GM12875 (cell line): ENCODE measurements around the gene METTL22.
"Not testable (repeated sequence)": the region's sequence is repeated elsewhere in the genome, so short reads cannot be mapped to it uniquely, and the experiment has no call there.

Experiments used
- H3K4me3 ChIP-seq: one replicate; pipeline ENCODE4 v1.5.1; 2011; ENCODE audit warnings: low read depth, low read length, control low read depth
- TF ChIP-seq, protein P1 (sequence below): IDR thresholded peaks from 2 replicates; pipeline ENCODE4 v1.5.1; 2011; ENCODE audit warnings: low read depth, mild to moderate bottlenecking, control low read depth, inconsistent platforms, low read length, moderate library complexity, borderline replicate concordance; ENCODE audit not compliant: insufficient read depth

Gene METTL22

DNA sequence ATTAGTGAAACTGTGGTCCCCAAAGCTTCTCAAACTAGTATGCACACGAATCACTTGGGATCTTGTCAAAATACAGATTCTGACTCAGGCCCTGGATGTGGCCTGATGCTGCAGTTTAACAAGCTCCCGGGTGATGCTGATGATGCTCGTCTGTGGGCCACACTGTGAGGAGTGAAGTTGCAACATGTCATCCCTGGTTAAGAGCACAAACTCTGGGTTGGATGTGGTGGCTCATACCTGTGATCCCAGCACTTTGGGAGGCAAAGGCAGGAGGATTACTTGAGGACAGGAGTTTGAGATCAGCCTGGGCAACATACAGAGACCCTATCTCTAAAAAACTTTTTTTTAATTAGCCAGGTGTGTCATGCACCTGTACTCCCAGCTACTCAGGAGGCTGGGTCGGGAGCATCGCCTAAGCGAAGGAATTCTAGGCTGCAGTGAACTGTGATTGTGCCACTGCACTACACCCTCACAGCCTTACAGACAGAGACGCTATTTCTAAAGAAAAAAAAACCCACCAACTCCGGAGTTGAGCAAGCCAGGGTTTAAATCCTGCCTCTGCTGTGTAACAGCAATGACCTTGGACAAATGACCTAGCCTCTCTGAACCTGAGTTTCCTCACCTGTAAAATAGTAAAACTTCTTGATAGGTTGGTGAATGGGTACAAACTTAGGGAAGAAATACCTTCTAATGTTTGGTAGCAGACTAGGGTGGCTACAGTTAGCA is 28.5 kb downstream of the METTL22 start:
- TF ChIP-seq, protein P1, sequence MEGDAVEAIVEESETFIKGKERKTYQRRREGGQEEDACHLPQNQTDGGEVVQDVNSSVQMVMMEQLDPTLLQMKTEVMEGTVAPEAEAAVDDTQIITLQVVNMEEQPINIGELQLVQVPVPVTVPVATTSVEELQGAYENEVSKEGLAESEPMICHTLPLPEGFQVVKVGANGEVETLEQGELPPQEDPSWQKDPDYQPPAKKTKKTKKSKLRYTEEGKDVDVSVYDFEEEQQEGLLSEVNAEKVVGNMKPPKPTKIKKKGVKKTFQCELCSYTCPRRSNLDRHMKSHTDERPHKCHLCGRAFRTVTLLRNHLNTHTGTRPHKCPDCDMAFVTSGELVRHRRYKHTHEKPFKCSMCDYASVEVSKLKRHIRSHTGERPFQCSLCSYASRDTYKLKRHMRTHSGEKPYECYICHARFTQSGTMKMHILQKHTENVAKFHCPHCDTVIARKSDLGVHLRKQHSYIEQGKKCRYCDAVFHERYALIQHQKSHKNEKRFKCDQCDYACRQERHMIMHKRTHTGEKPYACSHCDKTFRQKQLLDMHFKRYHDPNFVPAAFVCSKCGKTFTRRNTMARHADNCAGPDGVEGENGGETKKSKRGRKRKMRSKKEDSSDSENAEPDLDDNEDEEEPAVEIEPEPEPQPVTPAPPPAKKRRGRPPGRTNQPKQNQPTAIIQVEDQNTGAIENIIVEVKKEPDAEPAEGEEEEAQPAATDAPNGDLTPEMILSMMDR = no peak
- H3K4me3 ChIP-seq = no peak overlapping the region

DNA sequence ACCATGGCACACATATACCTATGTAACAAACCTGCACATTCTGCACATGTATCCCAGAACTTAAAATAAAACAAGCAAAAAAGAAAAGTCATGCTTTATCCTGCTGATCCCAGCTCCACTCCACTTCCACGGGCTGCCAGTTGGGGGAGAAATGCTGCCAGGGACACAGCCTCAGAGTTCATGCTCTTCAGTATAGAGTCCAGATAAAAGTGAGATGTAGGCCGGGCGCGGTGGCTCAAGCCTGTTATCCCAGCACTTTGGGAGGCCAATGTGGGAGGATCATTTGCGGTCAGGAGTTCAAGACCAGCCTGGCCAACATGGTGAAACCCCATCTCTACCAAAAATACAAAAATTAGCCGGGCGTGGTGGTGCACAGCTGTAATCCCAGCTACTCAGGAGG is 30.5 kb downstream of the METTL22 start:
- not testable (repeated sequence) for H3K4me3 ChIP-seq

DNA sequence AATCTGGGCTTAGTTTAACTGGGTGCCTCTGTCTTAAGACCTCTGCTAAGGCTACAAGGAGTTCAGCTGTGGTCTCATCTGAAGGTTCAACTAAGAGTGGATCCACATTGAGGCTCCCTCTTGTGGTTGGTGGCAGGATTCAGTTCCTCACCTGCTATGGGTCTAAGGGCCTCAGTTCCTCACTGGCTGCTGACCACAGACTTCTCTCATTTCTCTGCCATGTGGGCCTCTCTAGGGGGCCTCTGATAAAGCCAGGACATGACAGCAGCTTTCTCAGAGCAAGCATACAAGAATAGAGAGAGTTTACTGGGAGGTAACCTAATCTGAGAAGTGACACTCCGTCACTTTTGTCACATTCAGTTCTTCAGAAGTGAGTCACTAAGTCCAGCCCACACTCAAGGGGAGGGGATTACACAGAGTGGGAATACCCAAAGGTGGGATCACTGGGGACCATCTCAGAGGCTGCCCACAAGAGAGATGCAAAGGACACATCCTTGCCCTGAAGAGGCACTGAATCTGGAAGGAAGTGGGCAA is 33.8 kb downstream of the METTL22 start:
- no peak overlapping the region for H3K4me3 ChIP-seq
- TF ChIP-seq, protein P1 = peak; percentile 38; the same call in 1 of the 2 replicates

DNA sequence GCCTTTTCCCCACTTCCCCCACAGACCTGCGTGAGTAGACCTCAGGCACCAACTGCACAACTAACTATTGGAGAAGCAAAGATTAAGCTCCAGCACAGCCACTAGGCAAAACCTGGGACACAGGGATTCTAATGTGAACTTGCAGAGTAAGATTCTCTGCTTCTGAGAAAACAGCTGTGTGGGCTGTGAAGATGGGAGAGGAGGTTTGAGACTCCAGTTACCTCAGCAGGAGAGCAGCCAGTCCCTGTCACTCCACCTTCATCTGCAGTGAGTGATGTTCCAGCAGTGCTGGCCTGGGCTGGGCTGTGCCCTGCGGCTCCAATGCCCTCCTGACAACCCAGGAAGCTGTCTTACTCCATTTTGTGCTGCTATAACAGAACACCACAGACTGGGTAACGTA is 34.9 kb downstream of the METTL22 start:
- H3K4me3 ChIP-seq = no peak overlapping the region
- TF ChIP-seq, protein P1 = no peak

DNA sequence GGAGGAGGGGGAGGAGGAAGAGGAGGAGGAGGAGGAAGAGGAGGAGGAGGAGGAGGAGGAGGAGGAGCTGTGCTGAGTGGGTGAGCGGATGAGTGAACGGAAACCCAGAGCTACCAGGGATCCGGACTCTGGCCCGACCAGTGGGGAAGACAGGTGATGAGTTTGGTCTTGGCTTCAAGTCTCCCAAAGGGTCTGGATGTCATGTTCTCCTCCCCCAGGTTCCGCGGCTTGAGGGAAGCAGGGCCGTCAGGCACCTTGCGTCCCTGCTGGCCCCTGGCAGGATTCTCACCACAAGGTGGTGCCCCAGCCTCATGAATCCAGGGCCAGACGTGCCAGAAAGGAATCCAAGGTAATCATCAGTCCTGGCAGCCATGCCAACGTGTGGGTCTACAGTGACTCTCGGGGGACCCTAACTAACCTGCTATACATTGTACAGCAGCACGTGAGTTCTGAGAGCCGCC is 39.4 kb downstream of the METTL22 start:
- H3K4me3 ChIP-seq = no peak overlapping the region
- TF ChIP-seq, protein P1 = peak; percentile 65

DNA sequence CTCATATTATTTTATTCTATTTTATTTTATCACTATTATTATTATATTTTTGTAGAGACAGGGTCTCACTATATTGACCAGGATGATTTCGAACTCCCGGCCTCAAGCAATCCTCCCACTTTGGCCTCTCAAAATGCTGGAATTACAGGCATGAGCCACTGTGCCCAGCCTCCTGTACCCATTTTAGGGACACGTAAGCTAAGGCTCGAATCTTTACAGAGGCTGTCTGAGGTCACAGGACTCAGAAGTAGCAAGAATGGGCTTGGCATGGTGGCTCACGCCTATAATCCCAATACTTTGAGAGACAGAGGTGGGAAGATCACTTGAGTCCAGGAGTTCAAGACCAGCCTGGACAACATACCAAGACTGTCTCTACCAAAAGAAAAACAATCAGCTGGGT is 40.2 kb downstream of the METTL22 start:
- H3K4me3 ChIP-seq = no peak overlapping the region
- TF ChIP-seq, protein P1 = no peak

DNA sequence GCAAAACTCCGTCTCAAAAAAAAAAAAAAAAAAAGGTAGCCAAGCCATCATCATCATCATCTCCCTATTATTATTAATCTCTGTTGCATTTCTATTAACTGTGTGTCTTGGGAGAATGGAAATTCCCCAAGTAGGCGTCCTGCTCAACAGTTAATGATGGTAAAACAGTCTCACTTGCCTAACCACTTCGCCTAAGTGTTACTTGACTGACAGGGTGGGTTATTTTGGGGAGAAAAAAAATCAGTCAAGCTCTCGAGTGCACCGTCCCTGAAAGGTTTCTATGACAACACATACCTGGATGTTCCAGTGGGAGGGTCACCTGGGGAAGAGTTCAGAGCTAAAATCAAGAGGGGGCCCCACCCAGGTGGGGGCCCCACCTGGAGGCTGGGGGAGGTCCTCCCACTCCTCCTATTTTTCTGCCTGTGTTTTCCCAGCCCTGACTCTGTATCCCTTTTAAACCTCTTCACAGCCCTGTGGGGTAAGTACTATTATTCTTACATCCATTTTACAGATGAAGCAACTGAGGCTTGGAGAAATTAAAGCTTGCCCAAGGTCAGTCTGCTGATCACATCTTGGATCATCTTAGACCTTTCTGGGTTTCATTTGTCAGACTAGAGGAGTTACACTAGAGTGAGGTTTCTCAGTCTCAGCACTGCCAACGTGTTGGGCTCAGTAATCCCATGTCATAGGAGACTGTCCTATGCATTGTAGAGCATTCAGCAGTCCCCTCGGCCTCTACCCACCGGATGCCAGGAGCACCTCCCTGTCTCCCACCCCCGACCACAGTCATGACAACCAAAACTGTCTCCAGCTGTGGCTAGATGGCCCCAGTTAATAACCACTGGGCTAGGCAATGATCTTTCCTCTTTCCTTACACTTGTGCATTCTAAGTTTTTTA is 41.9 kb downstream of the METTL22 start:
- TF ChIP-seq, protein P1 = no peak
- no peak overlapping the region for H3K4me3 ChIP-seq
